ENCODE measurements around the gene CCT2.

GRCh38 chr12:69550569-69551350, 34.5 kb upstream of the CCT2 start:
- TF ChIP-seq CTCF (IDR thresholded peaks at IDR 0.05 in 4 of 5, conservative IDR thresholded peaks at IDR 0.05 in 1 of 5) = no peak
- TF ChIP-seq POLR2A (IDR thresholded peaks at IDR 0.05) = no peak
